ENCODE data around the gene CRP.
"Not testable (repeated sequence)": the region's sequence is repeated elsewhere in the genome, so short reads cannot be mapped to it uniquely, and the experiment has no call there.

Gene CRP, protein sequence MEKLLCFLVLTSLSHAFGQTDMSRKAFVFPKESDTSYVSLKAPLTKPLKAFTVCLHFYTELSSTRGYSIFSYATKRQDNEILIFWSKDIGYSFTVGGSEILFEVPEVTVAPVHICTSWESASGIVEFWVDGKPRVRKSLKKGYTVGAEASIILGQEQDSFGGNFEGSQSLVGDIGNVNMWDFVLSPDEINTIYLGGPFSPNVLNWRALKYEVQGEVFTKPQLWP

DNA sequence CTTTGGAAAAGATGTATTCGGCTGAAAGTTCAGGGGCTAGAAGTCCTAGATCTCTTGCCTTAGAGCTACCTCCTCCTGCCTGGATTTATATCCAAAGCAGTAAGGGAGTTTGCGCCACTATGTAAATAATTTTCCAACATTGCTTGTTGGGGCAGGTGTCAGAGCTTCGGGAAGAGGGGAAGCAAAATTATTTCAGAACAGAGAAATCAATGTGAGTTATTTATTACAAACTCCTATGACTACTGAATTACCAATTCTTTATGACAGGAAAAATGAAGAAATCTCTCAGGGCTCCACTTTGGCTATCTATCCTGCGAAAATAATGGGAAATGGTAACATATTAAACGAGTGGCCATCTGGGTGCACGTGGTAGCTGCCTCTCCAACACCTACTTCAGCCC, at the start of gene CRP:
Gene CRP, minus strand, starts transcription at position 61 of the 400 bp plus-strand sequence. CDS start 104 bp downstream, outside the sequence.
- DNase-seq = no peak

DNA sequence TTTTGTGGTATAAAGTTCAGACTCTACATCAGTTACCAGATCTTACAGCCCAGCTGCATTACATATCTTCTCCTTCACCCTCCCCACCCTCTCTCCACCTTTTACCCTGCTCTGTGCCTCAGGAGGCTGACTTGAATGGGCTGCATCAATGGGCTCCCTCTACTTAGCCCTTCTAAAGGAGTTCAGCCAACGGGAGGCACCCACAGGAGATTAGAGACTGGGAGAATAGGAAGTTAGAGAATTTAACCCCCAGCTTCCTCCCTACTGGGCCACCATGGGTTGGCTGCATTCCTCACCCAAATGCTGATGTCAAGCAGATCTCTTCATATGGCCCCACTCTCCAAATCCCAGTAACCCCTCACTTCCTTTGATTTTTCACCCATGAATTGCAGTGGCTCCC, 49.3 kb upstream of the CRP start:
- DNase-seq = no peak

DNA sequence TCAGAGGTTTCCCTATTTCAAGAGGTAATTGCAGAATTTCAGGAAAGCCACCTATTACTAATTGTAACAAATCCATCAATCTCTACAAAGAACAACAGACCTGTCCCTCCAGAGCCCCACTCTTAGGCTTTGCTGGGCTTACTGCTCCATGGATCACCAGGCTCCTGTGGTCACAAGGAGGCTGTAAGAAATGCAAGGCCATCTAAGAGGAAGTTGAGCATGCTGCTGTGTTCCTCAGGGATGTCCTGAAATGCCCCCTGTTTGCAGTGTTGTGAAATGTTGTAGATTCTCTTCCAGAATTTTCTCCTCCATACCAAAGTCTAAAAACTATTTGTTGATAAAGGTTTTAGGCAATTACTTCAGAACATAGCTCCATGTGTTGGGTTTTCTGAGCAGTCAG, 42.0 kb upstream of the CRP start:
- DNase-seq = no peak

DNA sequence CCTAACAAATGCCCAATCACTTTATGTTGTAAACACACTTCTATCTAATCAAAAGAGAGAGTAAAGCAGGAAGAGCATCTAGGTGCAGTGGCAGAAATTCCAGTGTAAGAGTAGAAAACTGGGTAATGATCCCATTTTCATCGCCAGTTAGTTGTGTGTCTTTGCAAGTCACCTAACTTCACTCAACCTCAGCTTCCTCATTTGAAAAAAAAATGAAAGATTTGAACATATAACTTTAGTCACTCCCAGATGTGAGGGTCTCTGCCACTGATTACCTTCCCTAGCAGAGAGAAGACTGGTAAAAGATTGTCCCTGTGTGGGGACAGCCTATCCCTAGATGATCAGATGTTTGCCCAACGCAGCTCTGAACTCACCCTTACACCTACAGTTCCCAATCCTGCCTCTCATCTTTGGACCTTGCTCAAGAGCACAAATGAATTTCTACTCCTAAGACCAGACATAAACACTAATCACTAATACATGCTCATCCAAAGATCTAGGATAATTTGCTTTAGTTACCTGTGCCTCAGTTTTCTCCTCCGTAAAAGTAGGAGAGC, 41.1 kb upstream of the CRP start:
- no peak for DNase-seq

DNA sequence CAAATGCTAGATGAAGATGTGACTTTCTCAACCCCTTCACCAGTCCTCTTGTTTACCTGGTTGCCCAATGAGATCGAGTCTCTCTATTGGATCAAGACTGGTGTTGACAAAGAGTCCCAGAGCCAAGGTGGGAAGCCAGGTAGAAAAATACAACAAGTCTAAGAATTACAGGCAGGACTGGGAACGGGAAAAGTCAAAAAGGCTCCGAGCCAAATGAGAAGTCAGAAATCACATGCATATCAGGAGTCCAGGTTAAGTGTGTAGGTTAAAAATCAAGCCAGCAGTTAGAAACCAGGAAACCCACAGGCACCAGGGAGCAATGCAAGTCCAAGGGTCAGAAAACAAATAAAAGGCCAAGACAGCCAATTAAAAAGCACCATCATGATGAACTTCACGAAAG, 39.0 kb upstream of the CRP start:
- no peak for DNase-seq

DNA sequence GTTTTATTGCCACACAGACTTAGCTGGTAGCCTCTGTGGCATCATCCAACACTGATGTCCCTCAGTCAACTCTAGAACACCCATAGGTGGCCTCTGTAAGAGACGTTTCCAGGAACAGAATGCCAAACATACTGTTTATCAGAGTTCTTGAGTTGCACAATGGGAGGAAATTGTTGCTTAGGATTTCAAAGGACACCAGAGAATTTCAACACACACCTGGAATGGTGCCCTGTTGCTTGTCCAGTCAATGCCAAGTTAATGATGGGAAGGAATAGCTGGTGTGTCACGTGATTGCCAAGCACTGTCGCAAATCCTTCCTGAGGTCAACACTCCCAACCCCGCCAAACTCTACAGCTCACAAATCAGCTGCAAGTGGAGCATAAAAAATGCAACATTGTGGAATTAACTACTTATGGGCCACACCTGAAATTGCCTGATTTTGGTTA, 37.8 kb upstream of the CRP start:
- DNase-seq = no peak

DNA sequence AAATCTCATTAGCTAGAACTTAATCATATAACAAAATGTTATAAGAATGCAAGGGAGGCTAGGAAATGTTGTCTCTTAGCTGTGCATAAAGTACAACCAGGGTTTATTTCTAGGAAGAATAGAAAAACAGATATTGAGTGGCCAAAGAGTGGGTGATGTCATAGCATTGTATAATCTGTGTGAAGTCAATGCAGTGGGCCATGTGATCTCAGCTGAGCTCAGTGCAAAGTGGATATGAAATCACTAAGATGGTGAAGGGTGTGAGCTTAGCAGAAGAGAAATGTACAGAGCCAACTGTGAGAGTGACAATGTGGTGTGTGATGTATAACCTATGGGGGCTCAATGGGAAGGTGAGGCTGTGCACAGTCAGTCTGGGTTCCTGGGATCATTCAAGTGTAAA, 36.6 kb upstream of the CRP start:
- DNase-seq = no peak

DNA sequence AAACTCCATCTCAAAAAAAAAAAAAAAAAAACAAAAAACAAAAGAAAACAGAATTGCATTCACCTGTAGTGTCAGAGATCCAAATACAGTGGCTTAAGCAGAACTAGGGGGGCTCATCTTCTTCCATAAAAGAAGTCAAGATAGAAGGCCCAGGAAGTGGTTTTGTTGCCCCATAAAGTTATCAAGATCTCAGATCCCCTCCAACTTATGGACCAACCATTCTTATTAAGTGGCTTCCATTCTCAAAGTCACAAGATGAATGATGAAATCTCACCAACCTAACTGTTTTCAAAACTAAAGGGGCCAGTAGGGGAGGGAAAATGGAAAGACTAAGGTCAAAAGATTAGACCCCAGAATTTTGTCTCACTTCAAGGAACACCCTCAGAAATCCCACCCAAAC, 36.2 kb upstream of the CRP start:
- no peak for DNase-seq

DNA sequence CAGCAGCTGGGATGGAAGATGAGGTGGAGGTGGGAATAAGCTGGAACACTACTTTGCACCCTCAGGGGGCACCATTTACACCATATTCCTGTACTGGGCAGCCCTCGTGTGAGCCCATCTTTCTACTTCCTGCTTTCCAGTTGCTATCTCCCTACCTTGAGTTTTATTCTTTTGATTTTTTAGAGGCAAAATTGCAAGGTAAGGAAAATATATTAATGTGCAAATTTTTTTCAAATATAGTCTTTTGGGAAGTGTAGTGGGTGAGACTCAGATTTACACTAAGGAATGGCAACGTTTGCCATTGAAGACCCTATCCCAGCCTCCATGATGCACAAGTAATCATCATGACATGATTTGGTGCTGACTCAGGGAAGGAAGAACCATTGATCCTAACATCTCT, 35.2 kb upstream of the CRP start:
- DNase-seq = no peak

DNA sequence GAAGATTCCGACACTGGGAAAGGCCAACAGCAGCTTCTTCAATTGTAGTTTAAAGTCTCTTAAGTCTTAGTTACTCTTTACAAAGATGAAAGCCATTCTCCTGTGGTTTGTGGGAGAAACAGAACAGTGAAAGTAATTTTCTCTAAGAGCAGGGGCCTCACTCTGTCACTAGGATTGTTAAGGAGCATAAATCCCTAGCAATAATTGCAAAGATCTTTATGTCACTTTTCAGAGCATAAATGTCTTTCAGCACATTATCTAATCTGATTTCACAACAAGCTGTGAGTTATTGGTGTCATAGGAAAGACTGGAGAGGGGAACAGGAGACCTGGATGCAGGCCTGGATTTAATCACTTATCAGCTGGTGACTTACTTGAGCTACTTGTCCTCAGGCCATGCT, 34.0 kb upstream of the CRP start:
- DNase-seq = no peak

DNA sequence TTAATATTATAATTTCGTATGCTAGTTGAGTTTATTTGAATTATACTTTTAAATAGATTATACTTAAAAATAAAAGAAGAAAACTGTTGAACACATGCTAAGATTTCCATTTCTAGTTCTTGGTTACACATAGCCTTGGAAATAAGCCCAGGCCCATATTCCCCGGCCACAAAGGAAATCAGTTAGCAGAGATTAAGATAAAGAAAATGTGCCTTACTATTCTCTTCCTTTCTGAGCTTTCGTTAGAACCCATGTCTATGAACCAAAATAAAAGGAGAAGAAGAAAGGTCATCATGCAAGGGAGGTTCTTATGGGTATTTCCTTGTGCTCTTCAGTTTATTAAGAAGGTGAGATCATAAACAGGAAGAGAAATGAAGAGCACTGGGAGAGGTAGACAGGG, 32.3 kb upstream of the CRP start:
- DNase-seq = no peak

DNA sequence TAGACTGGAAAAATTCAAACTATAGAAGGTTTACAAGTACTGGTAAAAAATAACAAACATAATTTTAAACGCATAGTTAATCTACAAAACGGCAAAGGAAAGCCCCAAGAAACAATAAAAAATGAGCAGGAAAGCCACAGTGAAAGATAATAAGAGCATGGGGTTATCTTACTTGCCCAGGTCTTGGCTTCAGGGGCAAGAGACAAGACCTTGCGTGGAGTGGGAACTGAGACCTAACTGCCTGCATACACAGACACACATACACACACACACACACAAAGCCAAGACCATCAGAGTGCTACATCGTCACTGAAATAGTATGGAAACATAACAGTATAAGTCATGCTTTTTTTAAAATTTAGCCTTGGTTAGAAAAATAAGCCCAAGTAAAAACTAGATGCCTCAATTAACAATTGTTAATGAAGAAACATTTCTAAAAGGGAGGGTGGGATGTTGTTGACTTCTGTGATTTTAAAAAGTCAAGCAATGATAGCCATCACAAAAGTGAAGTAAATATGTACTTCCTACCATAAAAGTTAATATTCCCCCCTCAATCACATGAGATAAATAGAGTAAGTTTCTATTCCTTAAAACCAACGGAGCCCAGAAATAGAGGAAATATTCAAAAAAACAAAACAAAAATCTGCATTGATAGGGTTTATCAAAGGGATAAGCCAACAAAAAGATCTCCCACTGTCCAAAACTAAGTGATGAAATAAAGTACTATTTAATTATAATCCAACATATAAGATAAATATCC, 29.4 kb upstream of the CRP start:
- DNase-seq = no peak

DNA sequence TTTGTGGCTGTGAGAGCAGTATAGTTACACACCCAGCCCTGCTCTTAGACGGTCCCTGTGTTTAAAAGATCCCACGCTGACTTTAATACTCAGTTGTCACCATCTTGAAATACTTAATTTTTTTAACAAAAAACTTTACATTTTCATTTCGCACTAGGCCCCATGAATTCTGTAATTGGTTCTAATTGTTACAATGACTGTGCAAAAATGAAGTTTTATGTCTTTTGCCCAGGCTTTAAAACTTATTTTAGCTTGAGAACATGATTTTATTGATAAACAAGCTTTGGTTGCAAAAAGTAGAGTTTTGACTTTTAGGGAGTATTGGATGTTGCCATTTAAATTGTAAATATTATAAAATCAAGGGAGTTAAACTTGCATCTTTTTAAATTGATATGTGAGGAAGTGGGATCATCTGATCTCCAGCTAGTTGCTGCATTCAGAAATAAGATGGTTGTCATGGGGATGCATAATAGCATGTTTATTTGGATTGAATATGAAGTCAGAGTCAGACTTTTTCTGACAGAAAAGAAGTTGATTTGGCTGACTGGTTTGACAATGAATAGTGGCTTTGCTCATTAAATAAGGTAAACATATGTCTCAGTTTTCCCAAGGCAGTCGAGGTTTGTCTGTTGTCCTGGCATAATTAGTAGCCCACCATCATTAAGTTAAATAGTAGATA, 23.0 kb upstream of the CRP start:
- no peak for DNase-seq

DNA sequence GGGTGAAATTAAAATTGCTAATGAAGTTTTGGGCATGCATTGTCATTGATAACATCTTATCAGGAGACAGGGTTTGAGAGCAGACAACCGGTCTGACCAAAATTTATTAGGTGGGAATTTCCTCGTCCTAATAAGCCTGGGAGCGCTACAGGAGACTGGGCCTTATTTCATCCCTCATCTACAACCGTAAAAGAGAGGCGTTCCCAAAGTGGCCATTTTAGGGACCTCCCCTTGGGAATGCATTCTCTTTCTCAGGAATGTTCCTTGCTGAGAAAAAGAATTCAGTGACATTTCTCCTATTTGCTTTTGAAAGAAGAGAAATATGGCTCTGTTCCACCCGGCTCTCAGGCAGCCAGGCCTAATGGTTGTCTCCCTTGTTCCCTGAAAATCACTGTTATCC, 8.8 kb upstream of the CRP start:
- not testable (repeated sequence) for DNase-seq

DNA sequence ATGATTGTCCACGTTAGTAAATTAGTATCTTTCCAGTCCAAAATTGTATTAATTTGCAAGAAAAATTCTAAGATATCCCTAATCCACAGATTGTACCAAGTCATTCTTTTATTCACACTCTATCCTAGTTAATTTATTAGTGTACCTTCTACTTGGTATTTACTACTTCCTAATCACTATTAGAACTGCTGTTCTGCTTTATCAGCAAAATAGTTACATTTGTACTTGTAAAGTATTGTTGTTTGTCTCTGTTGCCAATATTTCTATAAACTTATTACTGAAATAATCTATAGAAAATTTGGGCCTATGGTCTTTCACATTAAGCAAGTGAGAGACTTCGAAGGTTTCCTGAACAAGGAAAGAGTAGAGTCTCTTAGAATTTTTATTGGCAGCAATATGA, 5.6 kb upstream of the CRP start:
- DNase-seq = no peak

DNA sequence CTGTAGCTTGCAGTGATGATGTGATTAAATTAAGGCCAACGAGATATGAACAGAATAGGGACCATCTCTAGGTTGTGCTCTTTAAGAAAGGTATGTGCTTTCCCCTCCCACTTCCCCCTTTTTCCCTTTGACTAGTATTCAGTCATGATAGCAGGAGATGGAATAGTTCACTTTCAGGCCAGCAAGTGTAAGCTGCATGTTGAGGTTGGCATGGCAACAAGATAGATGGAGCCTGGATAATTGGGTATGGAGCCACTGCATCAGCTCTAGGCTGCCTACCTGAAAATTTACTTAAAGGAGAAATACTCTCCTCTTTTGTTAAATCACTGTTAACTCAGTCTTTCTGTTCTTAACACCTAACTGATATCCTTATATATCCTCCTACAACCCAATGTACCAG, 1.5 kb upstream of the CRP start:
- no peak for DNase-seq

DNA sequence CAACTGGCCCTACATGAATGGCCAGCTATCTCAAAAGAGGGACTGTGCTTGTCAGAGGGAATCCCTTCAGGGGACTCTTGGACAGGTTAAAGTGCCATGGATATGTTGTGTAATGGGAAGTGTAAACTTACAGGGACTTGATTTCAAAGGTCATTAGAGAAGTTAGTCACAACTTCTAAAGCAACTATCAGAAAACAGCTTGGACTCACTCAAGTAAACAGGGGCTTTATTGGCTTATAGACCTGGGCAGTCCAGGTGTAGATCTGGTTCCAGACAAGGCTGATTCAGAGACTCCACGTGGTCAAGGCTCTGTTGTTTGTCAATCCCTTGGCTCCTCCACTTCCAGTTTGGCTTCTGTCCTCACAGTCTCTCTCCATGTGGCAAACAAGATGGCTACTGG, 2.3 kb downstream of the CRP start:
- DNase-seq = no peak

DNA sequence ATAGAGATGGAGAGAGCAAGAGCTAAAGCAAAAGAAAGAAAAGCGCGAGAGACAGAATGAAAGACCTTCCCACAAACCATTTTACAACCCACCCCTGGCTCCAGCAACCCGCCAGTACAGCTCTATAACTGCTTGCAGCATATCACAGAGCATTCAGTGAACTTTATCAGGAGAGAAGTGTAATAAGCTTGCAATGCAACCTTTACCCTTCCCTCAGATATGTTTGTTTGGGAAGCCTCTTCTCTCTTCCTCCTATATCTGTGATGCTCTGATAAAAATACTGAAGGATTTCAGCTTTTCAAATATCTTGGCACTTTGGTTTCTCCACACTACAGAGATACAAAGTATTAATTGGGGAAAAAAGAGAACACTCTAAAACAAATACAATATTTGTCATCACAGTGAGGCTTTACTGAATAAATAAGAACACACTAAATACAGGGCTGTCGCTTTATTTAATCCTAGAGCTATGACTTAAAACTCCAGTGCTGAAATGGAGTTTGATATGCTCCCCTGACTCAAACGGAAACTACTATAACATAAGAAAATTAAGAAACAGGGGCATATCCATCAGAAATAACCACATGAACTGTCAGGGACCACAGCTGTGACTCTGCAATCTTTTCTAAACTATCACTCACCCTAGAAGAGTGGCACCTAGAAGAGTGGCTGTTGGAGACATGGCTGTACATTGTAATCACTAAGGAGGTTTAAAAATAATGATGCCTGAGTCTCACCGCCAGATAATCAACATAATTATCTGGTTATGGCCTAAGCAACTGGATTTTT, 6.7 kb downstream of the CRP start:
- DNase-seq = no peak

DNA sequence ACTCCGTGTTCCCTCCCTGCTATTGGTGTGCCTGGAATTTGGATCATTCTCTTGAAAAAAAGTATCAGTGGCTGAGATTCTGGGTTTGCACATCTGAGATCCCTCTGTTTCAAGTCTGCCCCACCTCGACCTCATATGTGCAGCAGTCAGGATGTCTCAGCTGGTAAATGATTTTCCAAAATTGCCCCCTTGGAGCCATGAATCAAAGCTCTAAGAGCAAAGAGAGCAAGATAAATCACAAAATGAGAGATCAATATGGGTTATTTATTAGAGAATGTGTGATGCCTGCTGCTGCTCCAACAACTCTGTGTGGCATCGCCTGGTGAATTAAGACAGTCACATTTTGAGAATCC, 8.5 kb downstream of the CRP start:
- DNase-seq = no peak

DNA sequence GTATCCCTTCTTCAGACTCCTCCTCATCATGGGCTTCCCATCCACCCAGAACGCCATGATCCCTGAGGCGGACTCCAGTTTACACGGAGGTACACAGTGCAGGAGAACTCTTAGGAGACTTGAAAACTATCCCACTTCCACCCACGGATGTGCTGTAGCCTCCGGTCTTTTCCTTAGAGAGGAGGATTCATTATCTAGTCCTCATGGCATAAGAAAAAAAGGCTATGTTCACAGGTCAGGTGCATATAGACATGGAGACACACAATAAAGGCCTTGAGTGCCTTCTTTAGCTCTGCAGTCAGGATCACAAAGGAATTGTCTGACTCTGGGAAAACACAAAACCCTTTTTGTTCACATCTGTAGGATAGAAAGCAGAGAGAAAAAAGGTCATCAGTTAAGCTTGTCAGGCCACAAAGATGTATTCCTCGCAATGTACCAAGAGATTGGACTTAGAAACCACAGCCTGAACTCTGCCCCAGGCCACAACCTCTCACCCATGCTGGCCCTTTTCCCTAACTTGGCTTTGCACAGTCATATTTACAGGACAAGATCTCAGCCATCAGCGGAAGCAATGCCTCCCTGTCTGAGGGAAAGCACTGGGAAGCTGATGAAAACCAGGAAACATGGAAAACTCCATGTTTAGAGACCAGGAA, 9.0 kb downstream of the CRP start:
- DNase-seq = no peak

DNA sequence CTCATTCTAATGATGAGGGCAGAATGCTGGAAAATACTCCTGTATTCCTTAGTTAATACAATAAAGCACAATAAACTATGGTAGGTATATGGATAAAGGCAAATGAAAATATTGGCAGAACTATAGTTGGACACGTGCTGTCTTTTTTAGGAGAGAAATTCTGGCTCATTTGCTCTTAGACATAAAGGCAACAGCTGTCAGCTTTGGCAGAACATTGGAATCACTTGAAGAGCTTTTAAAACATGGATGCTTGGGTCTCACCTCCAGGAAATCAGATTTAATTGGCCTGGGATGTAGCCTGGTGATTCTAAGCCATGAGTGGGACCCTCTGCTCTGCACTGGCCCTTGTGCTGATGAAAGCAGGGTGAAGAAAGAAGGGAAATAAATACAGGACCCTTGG, 9.9 kb downstream of the CRP start:
- DNase-seq = no peak

DNA sequence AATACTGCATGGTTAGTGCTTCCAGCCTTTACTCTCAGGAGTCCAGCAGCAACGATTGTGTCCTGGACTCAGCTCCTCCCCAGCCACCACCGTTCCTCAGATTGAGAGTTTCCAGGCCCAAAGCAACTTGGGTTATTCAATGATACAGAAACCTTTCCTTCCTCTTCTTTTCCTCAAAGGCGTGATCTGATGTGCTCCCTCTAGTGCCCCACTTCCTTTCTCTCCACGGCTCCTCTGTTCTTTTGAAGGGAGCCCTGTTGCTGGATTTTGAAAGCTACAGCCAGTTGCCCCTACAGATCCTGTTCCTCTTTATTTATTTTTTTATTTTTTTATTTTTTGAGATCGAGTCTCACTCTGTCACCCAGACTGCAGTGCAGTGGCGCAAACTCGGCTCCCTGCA, 14.1 kb downstream of the CRP start:
- DNase-seq = no peak

DNA sequence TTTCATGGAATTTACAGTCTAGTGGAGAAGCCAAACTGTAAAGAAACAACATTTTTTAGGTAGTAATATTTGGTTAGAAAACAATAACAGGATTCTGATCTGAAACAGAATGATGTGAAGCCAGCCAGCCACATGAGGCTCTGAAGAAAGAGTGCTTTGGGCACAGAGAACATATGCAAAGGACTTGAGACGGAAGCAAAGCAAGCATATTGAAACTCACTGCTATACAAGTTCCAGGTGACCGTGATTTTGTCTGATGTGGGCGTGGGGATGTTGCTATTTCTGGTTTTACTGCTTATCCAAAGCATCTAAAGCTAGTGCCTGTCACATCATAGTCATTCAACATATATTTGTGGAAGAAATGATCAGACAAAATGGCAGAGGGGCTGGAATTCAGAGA, 14.7 kb downstream of the CRP start:
- no peak for DNase-seq

Data from NCI-H2029 treated with DMSO at 0.1 percent for 48 hours (cell line).